Lower lobe of right lung (tissue), 2 donors: Measurements from ENCODE around the gene RPS5. TPM values are rescaled to one million over a fixed set of nuclear protein-coding genes. Genes with fewer than 3 reads are reported as not detected.
"Not testable (repeated sequence)": the region's sequence is repeated elsewhere in the genome, so short reads cannot be mapped to it uniquely, and the experiment has no call there.

Experiments used
- ATAC-seq, 2 donors: fragments of 200-7000 bp; cut with Tn5 transposase; one replicate each; pipeline ENCODE4 v1.9.1; 2020 to 2022; ENCODE audit warnings: mild to moderate bottlenecking in 2 of 2, moderate library complexity in 2 of 2
- DNase-seq: peaks from one replicate; pipeline ENCODE4 v3.0.0-alpha.2; 2020
- H3K27ac ChIP-seq: fragments of 200-600 bp; one replicate; pipeline ENCODE4 v1.8.0; 2022
- H3K27me3 ChIP-seq: fragments of 200-600 bp; one replicate; pipeline ENCODE4 v1.8.0; 2022; ENCODE audit warnings: low read depth
- H3K36me3 ChIP-seq: fragments of 200-600 bp; one replicate; pipeline ENCODE4 v1.8.0; 2022; ENCODE audit warnings: mild to moderate bottlenecking
- H3K4me1 ChIP-seq: fragments of 200-600 bp; one replicate; pipeline ENCODE4 v1.8.0; 2022
- H3K4me3 ChIP-seq: fragments of 200-600 bp; one replicate; pipeline ENCODE4 v1.8.0; 2022; ENCODE audit warnings: mild to moderate bottlenecking
- H3K9me3 ChIP-seq: fragments of 200-600 bp; one replicate; pipeline ENCODE4 v1.8.0; 2022
- intact Hi-C: fragments of 100-400 bp; cut with DNase I; formaldehyde crosslinking; loops from one replicate; pipeline ENCODE4 v1.11.0; 2022
- long read RNA-seq: library from polyadenylated mRNA; unstranded; transcript quantifications from one replicate; pipeline ENCODE4 v2.0.0, GENCODE V29; 2021
- total RNA-seq: library from RNA; stranded (reverse); fragmentation: NEBNext Ultra II Directional; extraction: Animal tissue kit (Norgen Biotek cat#: 25700); gene quantifications from one replicate; pipeline ENCODE4 v1.2.1, GENCODE V29; 2021
- TF ChIP-seq, protein P1 (sequence below): fragments of 200-600 bp; IDR thresholded peaks from one replicate; pipeline ENCODE4 v1.8.0; 2022; ENCODE audit warnings: antibody characterized with exemption, mild to moderate bottlenecking
- donor health status: DM: no; HTN: yes; CAD: no; lungs with severe emphysema.

The RPS5 gene
- 770 TPM for total RNA-seq
- long read RNA-seq, transcript RPS5-201 (6 exons, 740 nt) = major isoform, 324 of 345 reads
- long read RNA-seq, partial matches to known transcripts = 12 of 345 reads
- long read RNA-seq, other reads (novel, unspliced or antisense) = 7 of 345 reads

- ATAC-seq (peak; percentile 96 to 97), DNase-seq (peak; percentile 97)
- no peaks in the 10 kb centered on the region for H3K27me3 ChIP-seq
- H3K27ac ChIP-seq = peak within 1 kb of the TSS; percentile 99
- H3K36me3 ChIP-seq = peaks cover 39% of the 10 kb centered on the region
- TF ChIP-seq, protein P1, sequence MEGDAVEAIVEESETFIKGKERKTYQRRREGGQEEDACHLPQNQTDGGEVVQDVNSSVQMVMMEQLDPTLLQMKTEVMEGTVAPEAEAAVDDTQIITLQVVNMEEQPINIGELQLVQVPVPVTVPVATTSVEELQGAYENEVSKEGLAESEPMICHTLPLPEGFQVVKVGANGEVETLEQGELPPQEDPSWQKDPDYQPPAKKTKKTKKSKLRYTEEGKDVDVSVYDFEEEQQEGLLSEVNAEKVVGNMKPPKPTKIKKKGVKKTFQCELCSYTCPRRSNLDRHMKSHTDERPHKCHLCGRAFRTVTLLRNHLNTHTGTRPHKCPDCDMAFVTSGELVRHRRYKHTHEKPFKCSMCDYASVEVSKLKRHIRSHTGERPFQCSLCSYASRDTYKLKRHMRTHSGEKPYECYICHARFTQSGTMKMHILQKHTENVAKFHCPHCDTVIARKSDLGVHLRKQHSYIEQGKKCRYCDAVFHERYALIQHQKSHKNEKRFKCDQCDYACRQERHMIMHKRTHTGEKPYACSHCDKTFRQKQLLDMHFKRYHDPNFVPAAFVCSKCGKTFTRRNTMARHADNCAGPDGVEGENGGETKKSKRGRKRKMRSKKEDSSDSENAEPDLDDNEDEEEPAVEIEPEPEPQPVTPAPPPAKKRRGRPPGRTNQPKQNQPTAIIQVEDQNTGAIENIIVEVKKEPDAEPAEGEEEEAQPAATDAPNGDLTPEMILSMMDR = no peak
- peaks cover 48% of the 10 kb centered on the region for H3K4me1 ChIP-seq
- intact Hi-C loops = no loop called here
- peak within 1 kb of the TSS; percentile 80 for H3K4me3 ChIP-seq
- no peaks in the 10 kb centered on the region for H3K9me3 ChIP-seq
These were observed at the start of gene RPS5 for GRCh38 chr19:58386576-58387337. Gene RPS5, plus strand, starts transcription at chr19:58387269. Its CDS starts 869 bp downstream, at chr19:58388138.

GRCh38 chr19:58338336-58338735, 48.7 kb upstream of the RPS5 start:
- no peaks in the 10 kb centered on the region for H3K9me3 ChIP-seq
- peaks cover 55% of the 10 kb centered on the region for H3K36me3 ChIP-seq
- intact Hi-C loops = no loop called here
- no peak for DNase-seq
- H3K4me1 ChIP-seq = no peaks in the 10 kb centered on the region
- no peak overlapping the region for H3K27ac ChIP-seq
- no peaks in the 10 kb centered on the region for H3K27me3 ChIP-seq
- TF ChIP-seq, protein P1 = no peak
- H3K4me3 ChIP-seq = no peak overlapping the region
- no peak for ATAC-seq

- Histone ChIP-seq H3K9me3 (no peaks in the 10 kb centered on the region), H3K36me3 (peaks cover 55% of the 10 kb centered on the region), H3K4me1 (no peaks in the 10 kb centered on the region), H3K4me3 (no peak overlapping the region), H3K27me3 (no peaks in the 10 kb centered on the region), H3K27ac (no peak overlapping the region)
- TF ChIP-seq, protein P1 = no peak
- intact Hi-C loops = no loop called here
- ATAC-seq (no peak), DNase-seq (peak; percentile 28)
These were observed 48.1 kb upstream of the RPS5 start for GRCh38 chr19:58338825-58339558.

- no peak overlapping the region for H3K4me3 ChIP-seq
- DNase-seq = no peak
- no peaks in the 10 kb centered on the region for H3K9me3 ChIP-seq
- H3K27ac ChIP-seq = no peak overlapping the region
- peaks cover 11% of the 10 kb centered on the region for H3K4me1 ChIP-seq
- H3K27me3 ChIP-seq = peaks cover 29% of the 10 kb centered on the region
- TF ChIP-seq, protein P1 = no peak
- intact Hi-C loops = no loop called here
- no peak for ATAC-seq
- H3K36me3 ChIP-seq = peaks cover 11% of the 10 kb centered on the region
These were observed 41.5 kb upstream of the RPS5 start for GRCh38 chr19:58345558-58345957.

GRCh38 chr19:58346961-58347929, 39.8 kb upstream of the RPS5 start:
- H3K36me3 ChIP-seq = peaks cover 5% of the 10 kb centered on the region
- H3K27ac ChIP-seq = peak overlapping the region; percentile 82
- intact Hi-C loops = no loop called here
- TF ChIP-seq, protein P1 = no peak
- H3K27me3 ChIP-seq = peaks cover 32% of the 10 kb centered on the region
- peak; percentile 96 to 97 for ATAC-seq
- peak overlapping the region; percentile 73 for H3K4me3 ChIP-seq
- no peaks in the 10 kb centered on the region for H3K9me3 ChIP-seq
- DNase-seq = peak; percentile 72
- H3K4me1 ChIP-seq = peaks cover 13% of the 10 kb centered on the region

DNA sequence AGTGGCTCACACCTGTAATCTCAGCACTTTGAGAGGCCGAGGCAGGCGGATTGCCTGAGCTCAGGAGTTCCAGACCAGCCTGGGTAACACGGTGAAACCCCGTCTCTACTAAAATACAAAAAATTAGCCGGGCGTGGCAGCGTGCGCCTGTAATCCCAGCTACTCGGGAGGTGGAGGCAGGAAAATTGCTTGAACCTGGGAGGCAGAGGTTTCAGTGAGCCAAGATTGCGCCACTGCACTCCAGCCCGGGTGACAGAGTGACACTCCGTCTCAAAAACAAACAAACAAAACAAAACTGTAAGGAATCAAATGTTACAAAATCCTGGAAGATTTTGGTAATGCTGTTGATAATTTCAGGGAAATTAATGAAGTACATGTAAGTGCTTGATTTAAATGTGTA, 39.0 kb upstream of the RPS5 start:
- H3K27me3 ChIP-seq = peaks cover 34% of the 10 kb centered on the region
- H3K27ac ChIP-seq = peak overlapping the region; percentile 82
- peaks cover 13% of the 10 kb centered on the region for H3K4me1 ChIP-seq
- peak overlapping the region; percentile 73 for H3K4me3 ChIP-seq
- DNase-seq = peak; percentile 20
- H3K9me3 ChIP-seq, ATAC-seq, intact Hi-C loops, H3K36me3 ChIP-seq: not testable (repeated sequence)
